NCI-H1417 (cell line): ENCODE results near the gene PDE11A.
A peak's percentile ranks its signal among the peaks of the same experiment; 100 is the strongest.
"Not testable (repeated sequence)": the region's sequence is repeated elsewhere in the genome, so short reads cannot be mapped to it uniquely, and the experiment has no call there.

Experiments
- DNase-seq, 3 experiments: peaks; one replicate each; lab custom pipeline; 2025; lab: John Stamatoyannopoulos, UW

Gene PDE11A

GRCh38 chr2:178074123-178075005 is 1.8 kb upstream of the PDE11A start:
- DNase-seq = no peak

DNA sequence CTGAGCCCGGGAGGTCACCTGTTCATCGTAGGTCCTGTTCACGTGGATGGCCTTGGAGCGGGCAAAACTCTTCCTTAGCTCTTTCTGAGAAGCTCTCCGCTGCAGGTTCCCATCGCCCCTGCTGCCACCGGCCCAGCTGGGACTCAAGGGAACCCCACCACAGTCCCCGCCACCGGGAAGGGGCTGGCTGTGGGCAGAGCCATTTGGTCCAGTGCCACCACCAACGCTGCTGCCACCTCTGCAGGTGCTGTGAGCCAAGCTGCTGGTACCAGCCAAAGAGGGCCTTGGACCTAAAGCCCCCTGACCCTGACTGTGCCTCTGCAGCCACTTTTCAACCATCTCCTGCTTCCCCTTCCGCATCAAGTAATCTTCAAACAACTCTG is 586 bp downstream of the PDE11A start:
- DNase-seq = no peak

- DNase-seq = no peak
These were observed 1.8 kb downstream of the PDE11A start for GRCh38 chr2:178070824-178071223.

- peak in 1 of 3 experiments; percentile 20 for DNase-seq
These were observed 3.0 kb downstream of the PDE11A start for GRCh38 chr2:178069551-178069950.

GRCh38 chr2:178068823-178069454 is 3.6 kb downstream of the PDE11A start:
- DNase-seq = no peak

GRCh38 chr2:178066890-178067669 is 5.5 kb downstream of the PDE11A start:
- DNase-seq = peak in 1 of 3 experiments; percentile 70

GRCh38 chr2:178066324-178066723 is 6.3 kb downstream of the PDE11A start:
- DNase-seq = no peak

GRCh38 chr2:178059681-178060080 is 12.9 kb downstream of the PDE11A start:
- no peak for DNase-seq

GRCh38 chr2:178059111-178059510 is 13.5 kb downstream of the PDE11A start:
- no peak for DNase-seq

- DNase-seq = no peak
These were observed 15.3 kb downstream of the PDE11A start for GRCh38 chr2:178057179-178057680.

DNA sequence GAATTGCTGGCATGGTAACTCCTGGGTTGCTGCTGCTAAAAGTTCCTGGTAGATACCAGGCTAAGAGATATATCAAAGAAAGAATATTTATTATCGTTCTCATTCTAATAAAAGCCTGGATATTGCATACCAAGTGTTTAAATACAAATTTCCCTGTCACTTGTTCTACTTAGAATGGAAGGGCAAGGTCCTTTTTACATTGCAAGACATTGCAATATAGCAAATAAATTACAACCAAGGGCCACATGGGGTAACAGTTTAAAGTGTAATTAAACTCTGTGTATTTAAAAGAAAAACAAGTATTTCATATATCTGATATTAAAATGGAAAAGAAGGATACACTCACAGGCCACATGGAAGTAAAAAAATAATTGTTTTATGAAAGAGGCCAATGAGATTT is 16.2 kb downstream of the PDE11A start:
- no peak for DNase-seq

DNA sequence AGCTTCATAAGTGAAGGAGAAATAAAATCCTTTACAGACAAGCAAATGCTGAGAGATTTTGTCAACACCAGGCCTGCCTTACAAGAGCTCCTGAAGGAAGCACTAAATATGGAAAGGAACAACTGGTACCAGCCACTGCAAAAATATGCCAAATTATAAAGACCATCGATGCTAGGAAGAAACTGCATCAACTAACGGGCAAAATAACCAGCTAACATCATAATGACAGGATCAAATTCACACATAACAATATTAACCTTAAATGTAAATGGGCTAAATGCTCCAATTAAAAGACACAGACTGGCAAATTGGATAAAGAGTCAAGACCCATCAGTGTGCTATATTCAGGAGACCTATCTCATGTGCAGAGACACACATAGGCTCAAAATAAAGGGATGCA is 21.3 kb downstream of the PDE11A start:
- not testable (repeated sequence) for DNase-seq

- DNase-seq = no peak
These were observed 25.2 kb downstream of the PDE11A start for GRCh38 chr2:178047391-178047790.

DNA sequence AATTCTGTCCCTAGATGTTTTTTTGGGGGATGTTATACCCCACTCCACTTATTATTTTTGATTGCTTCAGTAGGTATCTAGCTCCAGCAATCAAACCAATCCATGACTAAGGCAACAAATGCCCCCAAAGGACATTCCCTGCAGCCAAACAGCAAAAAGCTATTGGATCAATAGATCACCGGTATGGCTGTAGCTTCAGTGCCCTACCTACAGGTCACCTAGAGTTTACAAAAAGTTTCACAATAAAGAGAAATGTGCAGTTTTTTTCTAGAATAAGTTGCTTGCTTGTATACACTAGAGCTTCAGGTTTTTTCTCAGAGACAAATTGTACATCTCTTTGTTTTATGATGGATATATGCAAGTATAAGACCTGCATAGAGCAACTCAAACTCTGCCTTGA is 27.7 kb downstream of the PDE11A start:
- DNase-seq = no peak

DNA sequence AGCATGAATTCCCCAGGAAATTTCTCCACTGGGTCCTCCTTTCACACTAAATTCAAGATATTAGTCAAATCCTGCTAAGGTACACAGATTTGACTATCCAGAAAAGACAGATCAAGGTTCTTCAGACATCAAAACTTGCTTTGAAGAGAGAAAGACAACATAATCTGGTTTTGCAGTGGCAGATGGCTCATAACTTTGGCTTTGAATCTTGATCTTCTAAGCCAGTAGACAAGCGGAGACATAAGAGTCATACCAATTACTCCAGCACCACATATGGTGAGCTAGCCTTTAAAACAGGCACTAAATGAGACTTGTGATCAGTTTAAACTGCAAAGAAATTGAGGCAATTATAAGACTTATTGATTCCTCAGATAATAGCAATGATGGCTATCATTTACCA is 29.3 kb downstream of the PDE11A start:
- DNase-seq = no peak

GRCh38 chr2:178033583-178033982 is 39.0 kb downstream of the PDE11A start:
- DNase-seq = not testable (repeated sequence)

- DNase-seq = no peak
These were observed 43.2 kb downstream of the PDE11A start for GRCh38 chr2:178029342-178029741.

DNA sequence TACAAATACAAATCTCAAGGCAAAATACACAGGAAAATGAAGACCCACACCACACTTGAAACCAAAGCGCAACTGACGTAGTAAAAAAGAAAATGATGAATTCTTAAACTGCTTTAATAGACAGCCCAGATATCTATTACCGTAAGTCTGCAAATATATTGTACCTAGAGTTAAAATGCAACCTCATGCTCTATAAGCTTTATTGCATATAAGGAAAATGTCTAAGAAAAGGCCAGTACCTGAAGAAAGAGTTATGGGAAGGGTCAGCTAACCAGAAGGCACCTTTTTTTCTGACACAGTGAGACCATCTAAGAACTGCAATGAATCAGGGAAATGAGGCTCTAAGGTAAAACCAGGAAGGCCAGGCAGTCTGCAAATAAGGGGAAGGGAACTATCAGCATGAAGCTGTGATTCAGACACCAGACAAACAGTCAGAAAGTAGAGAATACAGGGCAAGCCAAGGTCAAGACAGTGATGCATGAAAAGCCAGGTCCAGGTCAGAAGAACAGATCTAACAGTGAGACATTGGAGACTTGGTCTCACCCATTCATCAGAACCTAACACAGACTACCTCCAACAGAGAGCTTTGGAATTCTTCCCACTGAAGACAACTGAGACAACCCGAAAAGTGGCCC is 46.9 kb downstream of the PDE11A start:
- DNase-seq = no peak

DNA sequence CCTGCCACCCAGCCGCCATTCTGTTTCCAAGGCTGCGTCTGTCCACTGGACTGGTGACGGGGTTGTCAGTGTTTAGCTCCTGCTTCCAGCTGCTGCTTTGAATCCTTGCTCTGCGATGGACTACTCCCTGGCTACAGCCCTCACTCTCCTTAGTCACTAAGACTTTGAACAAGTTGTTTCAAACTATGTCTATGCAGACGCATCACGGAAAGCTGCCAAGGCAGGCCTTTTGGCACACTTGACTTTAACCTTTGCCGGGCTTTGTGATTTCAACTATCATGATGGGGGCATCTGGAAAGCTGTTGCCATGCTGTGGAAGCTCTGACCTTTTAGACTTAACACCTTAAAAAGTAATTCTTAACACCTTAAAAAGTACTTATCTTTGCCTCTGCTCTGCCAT is 54.4 kb downstream of the PDE11A start:
- no peak for DNase-seq

DNA sequence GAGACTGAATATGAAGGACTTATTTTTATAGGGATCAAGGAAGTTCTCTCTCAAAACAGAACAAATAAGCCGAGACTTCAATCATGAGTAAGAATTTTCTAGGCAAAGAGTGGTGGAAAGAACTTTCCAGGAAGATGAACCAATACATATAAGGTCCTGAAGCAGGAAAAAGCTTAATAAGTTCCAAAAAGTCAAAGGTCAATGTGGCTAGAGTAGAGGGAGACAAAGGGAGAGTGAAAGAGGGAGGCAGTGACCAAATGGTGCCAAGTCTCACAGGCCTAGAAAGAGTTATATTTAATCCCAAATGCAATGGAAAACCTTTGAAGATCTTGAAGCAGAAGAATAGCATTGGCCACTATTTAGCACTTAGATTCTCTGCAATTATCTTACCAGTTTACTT is 56.0 kb downstream of the PDE11A start:
- DNase-seq = no peak

GRCh38 chr2:178012639-178013038 is 59.9 kb downstream of the PDE11A start:
- DNase-seq = no peak

GRCh38 chr2:178009813-178010212 is 62.8 kb downstream of the PDE11A start:
- no peak for DNase-seq
